Spleen (tissue), 7 donors: ENCODE data around the gene SMCHD1.

Experiments used
- CTCF ChIP-seq, 11 experiments: fragments of 200-600 bp in 7 of 11; fragments of 450-650 bp in 4 of 11; sonication (generic) in 4 of 11; IDR thresholded peaks in 8 of 11; conservative IDR thresholded peaks in 3 of 11; 1 replicate in 7 of 11; 2 replicates in 4 of 11; pipeline versions ENCODE4 v1.4.0 to v1.8.0; 2016 to 2021; ENCODE audit warnings: antibody characterized with exemption in 11 of 11, inconsistent platforms in 4 of 11, mild to moderate bottlenecking in 1 of 11
- POLR2A ChIP-seq, 3 donors: fragments of 450-650 bp; IDR thresholded peaks; one replicate each; pipeline ENCODE4 v1.5.1; 2017; ENCODE audit warnings: antibody characterized with exemption in 3 of 3, mild to moderate bottlenecking in 1 of 3
- donor health status: DM: no; HTN: no; CAD: no; lungs with moderate emphysema.
- donor health status: DM: no; HTN: no; CAD: no.
- donor health status: DM: no; HTN: no; CAD: no.

GRCh38 chr18:2723207-2723606 is 67.7 kb downstream of the SMCHD1 start:
- no peak for TF ChIP-seq POLR2A (IDR thresholded peaks at IDR 0.05)
- TF ChIP-seq CTCF (IDR thresholded peaks at IDR 0.05 in 8 of 11, conservative IDR thresholded peaks at IDR 0.05 in 3 of 11) = no peak
